DOHH2 (cell line): Measurements from ENCODE around the gene TSHZ2.
A peak's percentile ranks its signal among the peaks of the same experiment; 100 is the strongest.

Source experiments
- H3F3A ChIP-seq: fragments of 200-600 bp; sonication (generic), shearing (Covaris generic); 2 replicates; pipeline ENCODE4 v1.6.0; 2016; ENCODE audit warnings: antibody characterized with exemption, mild to moderate bottlenecking; ENCODE audit not compliant: control insufficient read depth, insufficient read depth
- H3K27ac ChIP-seq: fragments of 200-600 bp; sonication (generic); 2 replicates; pipeline ENCODE4 v1.5.1; 2014; ENCODE audit warnings: low read depth, mild to moderate bottlenecking, low read length, moderate library complexity
- H3K27me3 ChIP-seq: fragments of 200-600 bp; sonication (generic); 2 replicates; pipeline ENCODE4 v1.6.1; 2014; ENCODE audit warnings: mild to moderate bottlenecking, low read length, mixed read lengths; ENCODE audit not compliant: control insufficient read depth
- H3K36me3 ChIP-seq: fragments of 200-600 bp; sonication (generic); 2 replicates; pipeline ENCODE4 v1.6.1; 2014; ENCODE audit warnings: mild to moderate bottlenecking, low read length, moderate library complexity, mixed read lengths; ENCODE audit not compliant: control insufficient read depth
- H3K4me1 ChIP-seq: fragments of 200-600 bp; sonication (generic); 2 replicates; pipeline ENCODE4 v1.6.1; 2014; ENCODE audit warnings: mild to moderate bottlenecking, low read length, mixed read lengths; ENCODE audit not compliant: control insufficient read depth
- H3K4me2 ChIP-seq: fragments of 200-600 bp; sonication (generic); 2 replicates; pipeline ENCODE4 v1.6.0; 2014; ENCODE audit warnings: mild to moderate bottlenecking, low read length, moderate library complexity
- H3K4me3 ChIP-seq: fragments of 200-600 bp; sonication (generic); 2 replicates; pipeline ENCODE4 v1.5.1; 2014; ENCODE audit warnings: mild to moderate bottlenecking, low read length, mixed read lengths
- H3K79me2 ChIP-seq: fragments of 200-600 bp; sonication (generic); 2 replicates; pipeline ENCODE4 v1.6.1; 2014; ENCODE audit warnings: mild to moderate bottlenecking, low read length, mixed read lengths; ENCODE audit not compliant: control insufficient read depth
- H3K9me2 ChIP-seq: fragments of 200-600 bp; sonication (generic); replicated peaks from 2 replicates; pipeline ENCODE4 v1.6.1; 2014; ENCODE audit warnings: mild to moderate bottlenecking, low read length, mixed read lengths; ENCODE audit not compliant: control insufficient read depth
- H3K9me3 ChIP-seq: fragments of 200-600 bp; sonication (generic); 2 replicates; pipeline ENCODE4 v1.6.1; 2014; ENCODE audit warnings: antibody characterized with exemption, low read length, mixed read lengths; ENCODE audit not compliant: control insufficient read depth, insufficient read depth
- H4K20me1 ChIP-seq: fragments of 200-600 bp; sonication (generic); 2 replicates; pipeline ENCODE4 v1.6.0; 2014; ENCODE audit warnings: low read depth, mild to moderate bottlenecking, antibody characterized with exemption, low read length, moderate library complexity; ENCODE audit not compliant: control insufficient read depth, insufficient read depth
- EZH2phosphoT487 ChIP-seq: fragments of 200-600 bp; sonication (generic); IDR thresholded peaks from 2 replicates; pipeline ENCODE4 v1.6.1; 2017; ENCODE audit warnings: borderline replicate concordance, mild to moderate bottlenecking, antibody characterized with exemption, low read length, moderate library complexity, mixed read lengths
- TF ChIP-seq, protein P1 (sequence below): fragments of 200-600 bp; sonication (generic); IDR thresholded peaks from one replicate; pipeline ENCODE4 v1.5.1; 2014; ENCODE audit warnings: antibody characterized with exemption, mild to moderate bottlenecking, low read depth, low read length; ENCODE audit not compliant: poor library complexity, severe bottlenecking

Gene TSHZ2

DNA sequence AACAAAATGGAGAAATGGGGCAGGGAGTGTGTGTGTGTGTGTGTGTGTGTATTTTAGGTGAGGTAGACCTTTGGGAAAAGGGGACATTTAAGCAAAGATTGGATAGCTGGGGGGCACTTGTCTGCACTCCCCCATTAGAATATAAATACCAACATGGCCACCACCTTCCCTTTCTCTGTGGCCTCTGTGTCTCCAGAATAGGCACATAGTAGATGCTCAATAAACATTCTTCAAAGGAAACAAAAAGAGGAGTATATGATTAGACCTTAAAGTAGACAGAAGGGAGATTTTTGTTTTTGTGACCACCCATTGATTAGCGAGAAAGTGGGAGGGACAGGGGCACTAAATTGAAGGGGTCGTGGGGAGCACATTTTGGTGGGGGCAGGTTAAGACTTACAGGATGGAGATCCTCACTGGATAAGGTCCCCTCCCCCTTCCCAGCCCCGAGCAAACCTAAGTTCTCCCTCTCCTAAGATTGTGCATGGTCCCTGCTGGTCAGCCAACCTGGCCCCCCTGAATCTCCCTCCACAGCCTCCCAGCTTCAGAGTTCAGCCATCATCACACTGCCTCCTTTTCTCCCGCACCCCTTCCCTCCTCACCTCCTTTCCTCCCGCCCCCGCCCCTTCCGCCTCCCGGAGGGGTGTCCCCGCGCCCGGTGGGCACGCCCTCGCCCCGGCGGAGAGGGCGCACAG is 514 bp upstream of the TSHZ2 start:
- Histone ChIP-seq H3K9me2 (no peaks in the 10 kb centered on the region), H3K4me3 (peak overlapping the region; percentile 83), H4K20me1 (no peaks in the 10 kb centered on the region), H3K36me3 (no peaks in the 10 kb centered on the region), H3K27ac (no peak overlapping the region), H3K79me2 (no peaks in the 10 kb centered on the region), H3K9me3 (no peaks in the 10 kb centered on the region), H3K27me3 (peaks cover 28% of the 10 kb centered on the region), H3K4me1 (peaks cover 40% of the 10 kb centered on the region), H3F3A (0 out of 2 replicates have a peak, but pooled peaks cover 1% of the 10 kb centered on the region), H3K4me2 (peak overlapping the region; percentile 83)
- TF ChIP-seq EZH2phosphoT487 = no peak
- TF ChIP-seq, protein P1, sequence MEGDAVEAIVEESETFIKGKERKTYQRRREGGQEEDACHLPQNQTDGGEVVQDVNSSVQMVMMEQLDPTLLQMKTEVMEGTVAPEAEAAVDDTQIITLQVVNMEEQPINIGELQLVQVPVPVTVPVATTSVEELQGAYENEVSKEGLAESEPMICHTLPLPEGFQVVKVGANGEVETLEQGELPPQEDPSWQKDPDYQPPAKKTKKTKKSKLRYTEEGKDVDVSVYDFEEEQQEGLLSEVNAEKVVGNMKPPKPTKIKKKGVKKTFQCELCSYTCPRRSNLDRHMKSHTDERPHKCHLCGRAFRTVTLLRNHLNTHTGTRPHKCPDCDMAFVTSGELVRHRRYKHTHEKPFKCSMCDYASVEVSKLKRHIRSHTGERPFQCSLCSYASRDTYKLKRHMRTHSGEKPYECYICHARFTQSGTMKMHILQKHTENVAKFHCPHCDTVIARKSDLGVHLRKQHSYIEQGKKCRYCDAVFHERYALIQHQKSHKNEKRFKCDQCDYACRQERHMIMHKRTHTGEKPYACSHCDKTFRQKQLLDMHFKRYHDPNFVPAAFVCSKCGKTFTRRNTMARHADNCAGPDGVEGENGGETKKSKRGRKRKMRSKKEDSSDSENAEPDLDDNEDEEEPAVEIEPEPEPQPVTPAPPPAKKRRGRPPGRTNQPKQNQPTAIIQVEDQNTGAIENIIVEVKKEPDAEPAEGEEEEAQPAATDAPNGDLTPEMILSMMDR = no peak

- Histone ChIP-seq H3K9me2 (no peaks in the 10 kb centered on the region), H3K4me3 (peak overlapping the region; percentile 83), H4K20me1 (no peaks in the 10 kb centered on the region), H3K79me2 (no peaks in the 10 kb centered on the region), H3K36me3 (no peaks in the 10 kb centered on the region), H3K9me3 (no peaks in the 10 kb centered on the region), H3K27me3 (peaks cover 28% of the 10 kb centered on the region), H3K27ac (no peak overlapping the region), H3K4me1 (peaks cover 40% of the 10 kb centered on the region), H3F3A (0 out of 2 replicates have a peak, but pooled peaks cover 4% of the 10 kb centered on the region), H3K4me2 (peak overlapping the region; percentile 83)
- TF ChIP-seq EZH2phosphoT487 = peak; percentile 51; the same call in 1 of the 2 replicates
- TF ChIP-seq, protein P1 = no peak
Observed at GRCh38 chr20:52972965-52973819, 1.0 kb downstream of the TSHZ2 start.

- Histone ChIP-seq H4K20me1 (no peaks in the 10 kb centered on the region), H3K79me2 (no peaks in the 10 kb centered on the region), H3F3A (0 out of 2 replicates have a peak, but pooled peaks cover 4% of the 10 kb centered on the region), H3K9me2 (no peaks in the 10 kb centered on the region), H3K4me3 (peak overlapping the region; percentile 83), H3K9me3 (no peaks in the 10 kb centered on the region), H3K36me3 (no peaks in the 10 kb centered on the region), H3K4me2 (peak overlapping the region; percentile 83), H3K27ac (no peak overlapping the region), H3K27me3 (peaks cover 28% of the 10 kb centered on the region), H3K4me1 (peaks cover 40% of the 10 kb centered on the region)
- TF ChIP-seq, protein P1 = no peak
- no peak for TF ChIP-seq EZH2phosphoT487
Observed at GRCh38 chr20:52974179-52974594, 2.0 kb downstream of the TSHZ2 start.
